ENCODE measurements around the gene CXCR2. TPM values are rescaled to one million over a fixed set of nuclear protein-coding genes. Genes with fewer than 3 reads are reported as not detected.
"Not testable (repeated sequence)": the region's sequence is repeated elsewhere in the genome, so short reads cannot be mapped to it uniquely, and the experiment has no call there.

Gene CXCR2
- total RNA-seq, 1 donor from 2014 or later, result not detected

GRCh38 chr2:218168016-218168415 is 42.2 kb downstream of the CXCR2 start:
- Histone ChIP-seq H3K4me3 (ENCODE audit: low read depth, low read length) (no peak overlapping the region), H3K27me3 (ENCODE audit: control insufficient read depth, insufficient read depth, low read length) (peaks cover 10% of the 10 kb centered on the region), H3K36me3 (ENCODE audit: control insufficient read depth, insufficient read depth, low read length) (no peaks in the 10 kb centered on the region)
- TF ChIP-seq CTCF (IDR thresholded peaks at IDR 0.05; ENCODE audit: insufficient read depth, low read length, poor library complexity, severe bottlenecking), result no peak
- no peak for DNase-seq (ENCODE audit: low read depth)

- no peak for DNase-seq (ENCODE audit: low read depth)
- H3K27me3 ChIP-seq (ENCODE audit: control insufficient read depth, insufficient read depth, low read length), result peaks cover 4% of the 10 kb centered on the region
- peak; percentile 70 for TF ChIP-seq CTCF (IDR thresholded peaks at IDR 0.05; ENCODE audit: insufficient read depth, low read length, poor library complexity, severe bottlenecking)
- H3K36me3 ChIP-seq (ENCODE audit: control insufficient read depth, insufficient read depth, low read length), result no peaks in the 10 kb centered on the region
- H3K4me3 ChIP-seq (ENCODE audit: low read depth, low read length), result no peak overlapping the region
Observed at GRCh38 chr2:218168635-218169462, 43.0 kb downstream of the CXCR2 start.

GRCh38 chr2:218169757-218170546 is 44.1 kb downstream of the CXCR2 start:
- TF ChIP-seq CTCF (IDR thresholded peaks at IDR 0.05; ENCODE audit: insufficient read depth, low read length, poor library complexity, severe bottlenecking), result no peak
- DNase-seq (ENCODE audit: low read depth), result no peak

GRCh38 chr2:218171744-218172143 is 45.9 kb downstream of the CXCR2 start:
- not testable (repeated sequence) for H3K27me3 ChIP-seq (ENCODE audit: control insufficient read depth, insufficient read depth, low read length); H3K36me3 ChIP-seq (ENCODE audit: control insufficient read depth, insufficient read depth, low read length); DNase-seq (ENCODE audit: low read depth); H3K4me3 ChIP-seq (ENCODE audit: low read depth, low read length)

More at GRCh38 chr2:218169757-218170546, 44.1 kb downstream of the CXCR2 start:
- no peak overlapping the region for H3K4me3 ChIP-seq (ENCODE audit: low read depth, low read length)
- H3K27me3 ChIP-seq (ENCODE audit: control insufficient read depth, insufficient read depth, low read length), result peaks cover 4% of the 10 kb centered on the region
- H3K36me3 ChIP-seq (ENCODE audit: control insufficient read depth, insufficient read depth, low read length), result no peaks in the 10 kb centered on the region

GRCh38 chr2:218172845-218173244 is 47.0 kb downstream of the CXCR2 start:
- DNase-seq (ENCODE audit: low read depth), result no peak
- H3K36me3 ChIP-seq (ENCODE audit: control insufficient read depth, insufficient read depth, low read length), result no peaks in the 10 kb centered on the region
- no peak for TF ChIP-seq CTCF (IDR thresholded peaks at IDR 0.05; ENCODE audit: insufficient read depth, low read length, poor library complexity, severe bottlenecking)
- H3K27me3 ChIP-seq (ENCODE audit: control insufficient read depth, insufficient read depth, low read length), result no peaks in the 10 kb centered on the region
- no peak overlapping the region for H3K4me3 ChIP-seq (ENCODE audit: low read depth, low read length)

- no peak for DNase-seq (ENCODE audit: low read depth)
- no peak for TF ChIP-seq CTCF (IDR thresholded peaks at IDR 0.05; ENCODE audit: insufficient read depth, low read length, poor library complexity, severe bottlenecking)
- H3K36me3 ChIP-seq (ENCODE audit: control insufficient read depth, insufficient read depth, low read length), result no peaks in the 10 kb centered on the region
- peaks cover 5% of the 10 kb centered on the region for H3K27me3 ChIP-seq (ENCODE audit: control insufficient read depth, insufficient read depth, low read length)
- H3K4me3 ChIP-seq (ENCODE audit: low read depth, low read length), result no peak overlapping the region
Observed at GRCh38 chr2:218179782-218180181, 54.0 kb downstream of the CXCR2 start.

Data from kidney epithelial cell (primary cell).